LHCN-M2 (cell line): ENCODE measurements around the gene RIIAD1. TPM values are rescaled to one million over a fixed set of nuclear protein-coding genes. Genes with fewer than 3 reads are reported as not detected.
A peak's percentile ranks its signal among the peaks of the same experiment; 100 is the strongest.

ENCODE experiments used
- DNase-seq: peaks from one replicate; pipeline ENCODE4 v3.0.0-alpha.2; 2012; ENCODE audit warnings: low read depth
- total RNA-seq: library from RNA; depleted of rRNA; stranded (reverse); fragments of >200 nt; gene quantifications from 2 replicates; pipeline ENCODE4 v1.2.3, GENCODE V29; 2014

The RIIAD1 gene
- total RNA-seq, 1 experiment from 2014 or later = not detected

DNA sequence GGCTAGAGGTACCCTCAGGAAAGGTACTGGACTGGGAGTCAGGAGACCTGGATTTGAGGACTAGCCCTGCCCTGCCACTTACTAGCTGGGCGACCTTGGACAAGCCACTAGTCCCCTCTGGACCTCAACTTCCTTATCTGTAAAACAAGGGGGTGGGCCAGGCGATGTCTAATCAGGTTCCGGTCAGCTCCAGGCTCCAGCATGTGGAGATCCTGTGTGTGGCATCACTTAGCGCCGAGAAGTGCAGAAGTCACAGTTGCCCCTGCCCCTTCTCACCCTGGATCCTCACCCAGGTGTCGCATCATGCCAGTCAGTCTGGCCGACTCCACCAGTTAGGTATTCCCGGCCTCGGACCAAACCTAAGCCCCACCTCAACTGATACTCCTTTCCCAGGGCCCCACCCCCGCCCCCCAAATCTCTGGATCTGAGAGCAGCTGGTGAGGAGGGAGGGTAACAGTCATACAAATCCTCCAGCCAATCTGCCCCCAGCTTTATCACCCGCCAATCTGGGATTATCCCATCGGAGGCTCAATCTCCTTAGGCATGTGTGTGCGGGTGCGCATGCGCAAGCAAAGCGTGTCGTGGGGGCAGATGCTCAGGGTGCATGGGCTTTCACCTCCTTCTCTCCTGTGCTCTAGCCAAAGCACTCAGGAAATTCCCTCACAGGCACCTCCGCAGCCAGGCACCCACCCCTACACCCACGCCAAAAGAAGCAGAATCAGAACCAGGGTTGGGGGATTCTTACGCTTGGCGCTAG lies 10.1 kb upstream of the RIIAD1 start:
- DNase-seq = no peak

DNA sequence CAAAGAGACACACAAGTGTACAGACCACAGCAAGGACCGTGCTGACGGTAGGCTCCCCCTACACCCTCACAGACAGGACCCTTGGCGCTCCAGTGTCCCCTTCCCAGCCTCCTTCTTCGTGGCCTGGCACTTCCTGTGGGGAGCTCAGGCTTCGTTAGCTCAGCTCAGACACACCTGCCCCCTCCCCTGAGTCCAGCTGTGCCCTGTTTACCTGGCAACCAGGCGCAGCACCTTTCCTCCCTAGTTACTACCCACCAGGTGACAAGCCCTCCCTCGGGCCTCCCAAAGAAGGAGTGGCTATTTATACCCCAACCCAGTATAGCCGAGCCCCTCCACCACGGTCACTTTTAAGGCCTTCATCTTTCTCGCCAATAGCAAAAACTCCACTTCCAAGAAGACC lies 9.4 kb upstream of the RIIAD1 start:
- no peak for DNase-seq

- DNase-seq = no peak
Measured at GRCh38 chr1:151713044-151713443, 8.3 kb upstream of the RIIAD1 start.

DNA sequence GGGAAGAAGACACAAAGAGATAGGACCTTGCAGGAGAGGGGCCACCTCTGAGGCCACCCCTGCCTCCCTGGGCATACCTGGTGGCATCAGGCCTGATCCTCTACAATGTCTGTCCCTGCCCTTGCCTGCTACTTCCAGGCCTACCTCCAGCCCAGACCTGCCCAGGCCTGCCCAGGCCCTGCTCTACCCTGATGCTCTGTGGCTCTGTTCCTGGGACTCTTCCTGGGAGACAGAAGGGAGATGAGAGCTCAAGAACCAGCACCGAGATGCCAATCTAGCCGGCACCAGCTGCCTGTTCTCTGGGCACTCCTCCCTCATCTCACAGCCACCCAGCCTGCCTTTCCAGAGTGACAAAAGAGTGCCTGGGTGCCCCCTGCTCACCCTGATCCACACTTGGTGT lies 7.4 kb upstream of the RIIAD1 start:
- DNase-seq = no peak

- no peak for DNase-seq
Measured at GRCh38 chr1:151714820-151715725, 6.2 kb upstream of the RIIAD1 start.

DNA sequence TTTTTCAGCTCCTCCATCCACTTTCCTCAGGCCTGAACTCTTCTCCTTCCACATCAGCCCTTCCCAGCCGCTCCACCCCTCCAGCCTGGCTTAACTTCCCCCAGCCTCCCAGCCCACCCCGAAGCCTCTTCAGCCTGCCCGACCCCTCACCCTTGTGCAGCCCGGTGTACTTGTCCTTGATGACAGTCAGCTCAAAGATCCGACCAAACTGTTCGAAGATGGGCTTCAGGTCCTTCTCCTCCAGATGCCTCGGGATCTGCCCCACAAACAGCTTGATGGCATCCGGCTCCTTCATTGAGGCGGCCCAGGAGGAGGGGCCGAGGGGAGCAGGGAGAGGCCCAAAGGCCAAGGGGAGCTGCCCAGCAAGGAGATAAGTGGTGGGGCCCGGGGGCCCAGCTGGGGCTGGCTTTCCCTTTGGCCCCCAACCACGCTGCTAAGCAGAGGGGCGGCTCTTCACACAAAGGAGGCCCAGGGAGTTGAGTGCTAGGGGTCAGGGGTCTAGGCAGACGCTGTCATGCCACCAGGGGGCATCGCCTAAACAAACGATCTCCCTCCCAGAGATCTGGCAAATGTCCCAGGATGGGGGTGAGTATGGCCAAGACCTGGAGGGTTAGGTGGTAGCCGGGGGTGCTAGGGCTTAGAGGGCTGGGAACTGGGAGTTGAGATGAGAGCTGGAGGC lies 5.5 kb upstream of the RIIAD1 start:
- no peak for DNase-seq

DNA sequence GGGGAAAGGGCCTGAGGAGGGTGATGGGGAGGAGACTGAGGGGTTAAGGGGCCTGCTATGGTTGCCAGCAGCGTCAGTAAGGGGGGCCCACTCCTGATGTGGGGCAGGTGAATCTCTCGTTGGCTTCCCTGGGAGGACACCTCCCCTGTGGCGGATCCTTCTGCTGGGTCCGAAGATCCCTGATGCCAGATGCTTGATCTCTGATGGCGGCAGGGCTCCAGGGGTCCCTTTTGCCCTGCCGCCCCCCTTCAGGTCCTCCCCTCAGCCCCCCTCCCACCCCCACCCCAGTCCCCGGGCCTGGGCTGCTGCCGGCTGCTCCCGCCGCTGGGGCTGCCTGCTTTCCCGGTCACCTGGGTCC lies 4.9 kb upstream of the RIIAD1 start:
- DNase-seq = no peak

DNA sequence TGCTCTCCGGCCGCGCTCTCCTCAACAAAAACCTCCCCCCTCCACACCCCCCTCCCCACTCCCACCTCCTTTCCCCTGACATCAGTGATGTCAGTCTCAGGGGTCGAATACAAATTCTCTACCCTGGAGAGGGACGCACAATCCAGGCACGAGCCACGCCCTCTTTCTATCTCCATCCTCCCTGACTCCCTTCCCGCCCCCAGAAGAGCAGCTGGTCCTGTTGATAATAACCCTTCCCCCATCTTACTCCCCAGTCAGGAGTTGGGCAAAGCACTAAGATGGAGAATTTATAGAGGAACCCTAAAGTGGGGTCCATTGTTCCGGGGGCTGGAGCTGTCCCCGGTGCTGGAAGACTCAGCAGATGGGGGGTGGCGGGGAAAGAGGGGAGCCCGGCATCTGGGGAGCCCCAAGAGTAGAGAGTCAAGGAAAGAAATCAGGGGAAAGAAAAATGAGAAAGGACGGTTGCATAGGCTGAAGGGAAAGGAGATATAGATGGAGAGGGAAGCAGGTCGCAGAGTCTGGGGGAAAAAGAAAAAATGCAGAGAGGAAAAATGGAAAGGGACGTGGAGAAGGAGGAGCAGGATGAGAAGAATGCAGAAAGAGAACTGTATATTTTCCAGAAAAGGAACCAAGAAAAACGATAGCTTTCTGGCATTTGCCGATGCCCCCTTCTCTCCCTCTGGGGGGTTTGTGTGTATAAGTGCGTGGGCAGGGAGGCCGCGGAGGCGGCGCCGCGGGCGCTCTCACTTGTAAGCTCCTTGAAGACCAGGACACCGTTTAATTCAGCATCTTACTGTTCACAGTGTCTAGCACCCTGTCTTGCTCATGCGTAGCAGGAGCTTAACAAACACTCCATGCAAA lies 4.3 kb upstream of the RIIAD1 start, which contains the start of gene CELF3:
Gene CELF3 (minus strand): TSS at position 33 of the 861 bp plus-strand sequence. CDS start 783 bp downstream, outside the sequence.
- DNase-seq = peak; percentile 58

- DNase-seq = no peak
Measured at GRCh38 chr1:151718011-151718431, 3.3 kb upstream of the RIIAD1 start.

DNA sequence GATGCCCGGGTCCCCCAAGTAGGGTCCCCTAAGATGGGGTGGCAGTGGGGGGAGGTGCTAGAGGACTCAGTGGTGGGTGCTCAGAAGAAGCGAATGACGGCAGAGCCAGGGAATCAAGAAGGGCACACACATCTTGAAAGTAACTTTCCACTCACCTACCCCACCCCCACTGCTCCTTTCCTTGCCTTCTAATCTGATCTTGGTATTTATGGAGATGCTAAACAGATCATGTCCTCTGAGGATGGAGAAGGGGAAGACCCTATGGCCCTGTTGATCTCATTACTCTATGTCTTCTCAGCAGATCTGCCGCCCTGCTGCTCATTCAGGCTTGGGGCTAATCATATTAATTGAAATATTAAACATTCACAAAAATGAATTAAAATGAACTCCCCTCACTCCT lies 2.7 kb upstream of the RIIAD1 start:
- DNase-seq = no peak

- DNase-seq = no peak
Measured at GRCh38 chr1:151720125-151720524, 1.2 kb upstream of the RIIAD1 start.

DNA sequence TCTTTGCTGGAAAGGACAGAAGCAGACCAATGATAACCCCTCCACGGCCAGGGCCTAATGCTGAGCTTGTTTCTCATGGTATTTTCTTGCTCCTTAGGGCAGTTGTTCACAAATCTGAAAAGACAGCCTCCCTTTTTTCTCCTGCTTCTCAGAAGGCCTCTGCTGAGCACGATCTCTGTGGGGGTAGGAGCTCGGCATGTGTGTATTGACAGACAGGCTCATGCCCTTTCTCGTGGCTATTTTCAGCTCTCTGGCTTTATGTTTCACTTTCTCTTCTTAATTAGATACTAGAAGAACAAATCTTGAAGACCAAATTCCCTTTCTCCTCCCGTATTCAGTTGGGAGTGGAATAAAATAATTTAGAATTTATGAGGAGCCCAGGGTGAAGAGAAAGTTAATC lies 768 bp upstream of the RIIAD1 start:
- no peak for DNase-seq

DNA sequence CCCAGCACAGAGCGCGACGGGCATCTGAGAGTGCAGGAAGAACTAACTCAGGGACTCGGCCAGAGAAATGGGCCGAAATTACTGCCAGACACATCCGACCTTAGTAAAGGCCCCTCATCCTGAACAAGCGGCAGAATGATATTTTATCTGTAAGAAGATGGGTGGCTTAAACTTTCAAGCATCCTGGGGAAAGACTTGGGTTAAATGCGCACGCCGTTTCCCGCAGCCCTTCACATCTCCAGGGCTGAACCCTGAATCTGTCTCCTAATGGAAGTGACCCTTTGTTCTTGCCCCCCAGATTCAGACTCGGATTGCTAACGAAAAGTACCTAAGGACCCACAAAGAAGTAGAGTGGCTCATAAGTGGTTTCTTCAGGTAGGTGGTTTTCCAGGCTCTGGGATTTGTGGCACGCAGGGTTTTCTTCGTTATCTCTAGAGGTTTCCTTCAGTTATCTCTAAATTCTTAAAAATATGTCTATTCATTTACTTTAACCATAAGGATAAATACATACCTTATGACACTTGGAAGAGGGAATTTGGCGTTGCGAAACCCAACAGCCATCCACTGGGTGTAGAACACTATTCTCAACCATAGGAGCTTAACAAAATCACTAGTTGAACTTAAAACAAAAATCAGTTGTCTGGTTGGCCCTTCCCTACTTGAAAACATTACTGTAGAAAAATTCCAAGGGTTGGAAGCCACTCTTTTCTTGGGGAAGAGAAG lies 627 bp downstream of the RIIAD1 start:
- DNase-seq = no peak

DNA sequence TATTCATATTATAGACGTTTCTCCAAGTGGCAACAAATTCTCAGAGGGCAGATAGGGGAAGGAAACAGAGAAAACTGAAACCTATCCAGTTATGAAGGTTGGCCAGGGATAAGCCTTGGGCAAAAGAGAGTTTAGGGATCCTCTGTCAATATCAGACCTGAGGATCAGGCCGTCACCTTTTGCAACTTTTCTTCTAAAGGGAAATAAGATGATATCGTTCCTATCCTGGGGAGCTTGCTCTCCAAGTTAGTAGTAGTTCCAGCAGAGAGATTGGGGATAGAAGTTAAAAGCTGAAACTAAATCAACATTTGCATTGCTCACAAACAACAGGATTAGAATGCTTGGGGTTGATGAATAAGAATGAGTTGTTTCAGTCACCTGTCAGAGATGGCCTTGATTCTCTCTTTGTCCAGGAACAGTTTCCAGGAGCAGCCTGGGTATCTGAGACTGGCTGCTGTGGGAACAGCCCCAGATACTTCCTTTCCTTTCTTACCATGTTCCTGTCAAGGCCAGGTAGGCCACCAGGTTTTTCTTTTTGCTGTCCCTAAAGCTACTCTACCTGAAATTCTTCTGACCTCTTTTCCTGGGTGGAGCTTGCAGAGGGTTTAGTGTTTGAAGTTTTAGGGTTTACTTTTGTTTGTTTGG lies 2.5 kb downstream of the RIIAD1 start:
- peak; percentile 21 for DNase-seq

GRCh38 chr1:151728151-151729054 lies 7.1 kb downstream of the RIIAD1 start:
- DNase-seq = peak; percentile 52

- no peak for DNase-seq
Measured at GRCh38 chr1:151729157-151729965, 8.0 kb downstream of the RIIAD1 start.

GRCh38 chr1:151729966-151730291 lies 8.6 kb downstream of the RIIAD1 start:
- DNase-seq = no peak

GRCh38 chr1:151733126-151733525 lies 11.8 kb downstream of the RIIAD1 start:
- DNase-seq = no peak
